GM18502 (cell line): Measurements from ENCODE around the gene MED31.
"Not testable (repeated sequence)": the region's sequence is repeated elsewhere in the genome, so short reads cannot be mapped to it uniquely, and the experiment has no call there.

Experiments
- ATAC-seq: cut with Tn5 transposase; IDR thresholded peaks from one replicate; pipeline ENCODE4 v1.9.1; 2021; ENCODE audit warnings: mild to moderate bottlenecking; ENCODE audit not compliant: unreplicated experiment, poor library complexity

MED31 gene

DNA sequence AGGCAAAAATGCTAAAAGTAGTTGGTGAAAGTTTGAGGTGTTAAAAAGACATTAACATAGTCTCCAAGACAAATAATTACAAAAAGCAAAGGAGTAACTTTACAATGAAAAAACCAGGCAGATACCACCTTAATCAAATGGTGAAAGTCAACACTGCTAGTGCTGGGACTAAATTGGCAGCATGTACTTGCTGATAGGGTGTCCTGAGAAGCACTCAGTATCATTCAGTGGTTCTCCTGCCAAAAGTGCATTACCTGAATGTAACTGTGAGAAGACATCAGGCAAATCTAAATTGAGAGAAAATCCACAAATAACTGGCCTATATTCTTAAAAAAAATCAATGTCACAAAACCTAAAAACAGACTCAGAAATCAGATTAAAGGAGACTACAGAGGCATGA lies 18.9 kb downstream of the MED31 start:
- ATAC-seq: no peak

DNA sequence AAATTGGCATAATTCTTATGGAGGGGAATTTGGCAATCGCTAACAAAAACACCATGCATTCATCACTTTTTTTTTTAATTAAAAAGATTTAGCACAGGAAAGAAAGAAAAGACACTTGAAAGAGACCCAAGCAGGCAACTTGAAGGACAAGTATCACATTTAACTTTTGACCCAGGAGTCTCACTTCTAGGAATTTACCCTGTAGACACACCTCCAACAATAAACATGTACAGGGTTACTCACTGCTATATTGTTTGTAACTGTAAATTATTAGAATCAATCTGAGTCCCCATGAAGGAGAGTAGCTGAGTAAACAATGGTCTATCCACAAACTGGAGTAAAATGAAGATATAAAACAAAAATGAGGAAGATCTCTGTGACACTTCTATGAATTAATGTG lies 21.0 kb downstream of the MED31 start:
- no peak for ATAC-seq

DNA sequence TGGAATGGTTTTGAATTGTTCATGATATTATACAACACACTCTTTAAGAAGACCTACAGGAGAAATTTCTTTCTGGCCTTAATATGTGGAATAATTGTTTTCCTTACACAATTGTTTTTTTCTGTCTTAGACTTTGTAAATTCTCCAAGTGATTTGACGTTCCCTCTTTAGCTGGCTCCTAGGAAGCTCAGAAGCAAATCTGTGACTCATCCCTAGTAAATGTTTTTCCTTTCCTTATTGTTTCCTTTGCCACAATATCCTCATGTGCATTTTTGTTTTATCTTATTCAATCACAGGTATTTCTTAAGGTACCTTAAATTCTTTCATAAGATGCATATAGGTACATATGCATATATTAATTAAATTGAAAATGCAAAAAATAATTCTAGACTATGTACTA lies 24.4 kb downstream of the MED31 start:
- no peak for ATAC-seq

DNA sequence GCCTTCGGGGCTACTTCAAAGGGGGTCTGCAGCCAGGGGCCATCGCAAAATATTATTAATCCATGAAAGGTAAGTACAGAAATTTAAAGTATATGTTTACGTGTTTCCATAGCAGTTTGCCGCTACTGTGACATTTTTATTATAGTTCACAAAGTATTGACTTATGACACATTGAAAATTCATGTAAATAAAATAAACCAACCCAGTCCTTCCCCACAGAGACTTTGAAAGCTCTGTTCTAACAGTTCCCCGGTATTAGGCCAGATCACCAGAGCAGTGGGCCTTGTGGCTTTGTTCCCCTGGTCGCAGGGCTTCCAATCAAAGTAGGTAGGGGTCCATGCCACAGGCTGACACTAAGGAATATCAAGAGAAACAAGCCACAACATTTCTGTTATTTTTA lies 24.8 kb downstream of the MED31 start:
- no peak for ATAC-seq

DNA sequence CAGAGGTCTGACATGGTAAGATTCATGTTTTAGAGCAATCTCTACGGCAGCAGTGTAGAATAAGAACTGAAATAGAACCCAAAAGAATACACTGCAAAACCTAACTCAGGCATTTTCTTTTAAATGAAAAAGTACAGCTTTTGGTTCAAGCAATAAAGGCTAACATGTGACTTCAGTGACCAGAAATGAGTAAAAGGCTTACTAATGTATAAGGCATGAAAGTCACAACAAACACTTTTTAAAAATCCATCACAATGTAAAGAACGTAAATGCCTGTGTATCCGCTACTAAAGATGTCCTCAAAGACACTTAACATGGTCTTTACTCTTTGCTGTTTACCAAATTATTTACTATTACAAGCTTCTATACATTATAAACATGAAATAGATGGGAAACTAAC lies 27.5 kb downstream of the MED31 start:
- ATAC-seq: no peak

DNA sequence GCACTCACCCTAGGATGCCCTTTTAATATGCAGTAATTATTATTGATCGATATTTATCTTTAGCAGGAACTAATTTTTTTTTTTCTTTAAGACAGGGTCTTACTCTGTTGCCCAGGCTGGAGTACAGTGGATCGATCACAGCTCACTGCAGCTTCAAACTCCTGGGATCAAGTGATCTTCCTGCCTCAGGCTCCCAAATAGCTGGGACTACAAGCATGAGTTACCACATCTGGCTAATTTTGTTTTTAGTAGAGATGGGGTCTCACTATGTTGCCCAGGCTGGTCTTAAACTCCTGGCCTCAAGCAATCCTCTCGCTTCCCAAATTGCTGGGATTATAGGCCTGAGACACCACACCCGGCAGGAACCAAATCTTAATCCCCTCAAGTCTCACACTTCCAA lies 40.2 kb downstream of the MED31 start:
- no peak for ATAC-seq

DNA sequence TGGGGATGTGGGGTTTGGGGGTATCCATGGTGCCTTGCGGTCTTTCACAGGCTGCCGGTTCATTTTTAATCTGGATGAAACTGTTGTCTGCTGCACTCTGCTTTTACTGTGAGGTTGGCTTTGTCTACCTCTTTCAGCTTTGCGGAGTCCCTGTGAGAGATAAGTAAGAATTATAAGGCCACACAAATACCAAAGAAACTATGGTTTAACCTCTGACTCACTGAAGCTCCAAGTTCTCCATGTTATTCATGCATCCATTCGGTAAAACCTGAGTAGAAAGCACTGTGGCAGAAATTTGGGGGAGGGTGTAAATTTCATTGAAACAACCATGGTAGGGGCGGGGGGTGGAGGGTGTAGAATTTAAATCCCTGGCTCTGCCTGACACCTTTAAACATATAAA lies 41.4 kb downstream of the MED31 start:
- no peak for ATAC-seq

DNA sequence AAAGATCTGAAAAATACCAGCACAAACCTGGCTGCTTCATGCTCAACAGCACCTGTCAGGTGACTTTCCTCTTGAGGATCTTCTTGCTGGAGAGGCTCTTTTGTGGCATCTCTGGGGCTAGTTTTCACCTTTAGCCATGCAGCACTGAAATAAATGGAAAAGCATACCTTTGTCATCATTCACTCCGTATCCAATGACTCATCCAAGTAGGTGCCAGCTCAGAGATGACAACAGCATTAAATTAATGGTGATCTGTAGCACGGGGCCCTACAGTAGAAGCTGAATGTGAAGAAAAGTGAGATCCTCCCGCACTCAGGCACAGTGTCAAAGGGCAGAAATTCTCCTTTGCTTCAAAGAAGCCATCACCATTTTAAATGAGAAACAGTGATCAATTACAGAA lies 43.1 kb downstream of the MED31 start:
- no peak for ATAC-seq

DNA sequence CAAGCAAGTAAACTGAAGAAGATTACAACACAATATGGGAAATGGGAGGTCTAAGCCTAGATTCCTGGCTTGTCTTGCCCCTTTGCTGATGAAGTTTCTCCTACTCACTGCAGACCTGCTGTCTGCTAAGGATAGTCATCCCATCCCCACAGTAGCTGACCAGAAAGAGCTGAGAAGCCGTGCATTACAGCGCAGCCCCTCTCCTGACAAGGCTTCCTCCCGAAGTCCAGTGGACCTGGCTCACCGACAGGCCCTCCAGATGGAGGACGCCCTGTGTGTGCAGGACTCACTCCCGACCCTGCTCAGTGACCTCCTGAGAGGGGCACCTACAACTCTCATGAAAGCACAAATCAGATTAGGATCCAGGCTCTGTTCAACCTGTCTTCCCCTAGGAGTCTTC lies 46.3 kb downstream of the MED31 start:
- ATAC-seq: no peak

DNA sequence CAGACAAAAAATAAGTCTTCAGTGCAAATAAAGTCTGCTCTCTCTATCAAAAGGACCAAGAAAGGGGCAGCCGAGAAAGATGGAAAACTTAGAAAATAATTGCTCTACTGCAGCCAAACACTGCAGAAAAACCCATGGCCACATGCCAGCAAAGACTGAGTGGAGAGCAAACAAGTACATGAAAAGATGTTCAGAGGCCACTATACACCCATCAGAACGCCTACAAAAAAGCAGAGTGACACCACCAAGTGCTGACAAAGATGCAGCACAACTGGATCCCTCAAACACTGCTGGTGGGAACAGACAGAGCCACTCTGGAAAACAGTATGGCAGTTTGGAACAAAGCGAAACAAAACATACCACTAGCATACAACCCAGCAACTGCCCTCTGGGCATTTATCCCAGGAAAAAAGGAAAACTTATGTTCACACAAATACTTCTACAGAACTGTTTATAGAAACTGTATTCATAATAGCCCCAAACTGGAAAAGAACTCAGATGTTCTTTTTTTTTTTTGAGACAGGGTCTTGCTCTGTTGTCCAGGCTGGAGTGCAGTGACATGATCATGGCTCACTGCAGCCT lies 47.6 kb downstream of the MED31 start:
- ATAC-seq: no peak

DNA sequence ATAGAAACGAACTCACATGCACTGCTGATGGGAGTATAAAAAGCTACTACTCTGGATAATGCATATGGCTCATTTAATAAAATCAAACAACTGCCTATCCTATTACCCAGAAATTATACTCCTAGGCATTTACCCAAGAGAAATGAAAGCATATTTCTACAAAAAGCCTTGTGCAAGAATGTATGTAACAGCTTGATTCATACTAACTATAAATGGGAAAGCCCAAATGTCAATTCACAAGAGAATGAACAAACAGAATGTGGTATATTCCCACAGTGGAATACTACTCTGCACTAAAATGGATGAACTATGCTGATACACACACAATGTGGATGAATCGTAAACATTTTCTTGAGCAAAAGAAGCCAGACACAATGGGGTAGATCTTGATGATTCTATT lies 49.3 kb downstream of the MED31 start:
- no peak for ATAC-seq

DNA sequence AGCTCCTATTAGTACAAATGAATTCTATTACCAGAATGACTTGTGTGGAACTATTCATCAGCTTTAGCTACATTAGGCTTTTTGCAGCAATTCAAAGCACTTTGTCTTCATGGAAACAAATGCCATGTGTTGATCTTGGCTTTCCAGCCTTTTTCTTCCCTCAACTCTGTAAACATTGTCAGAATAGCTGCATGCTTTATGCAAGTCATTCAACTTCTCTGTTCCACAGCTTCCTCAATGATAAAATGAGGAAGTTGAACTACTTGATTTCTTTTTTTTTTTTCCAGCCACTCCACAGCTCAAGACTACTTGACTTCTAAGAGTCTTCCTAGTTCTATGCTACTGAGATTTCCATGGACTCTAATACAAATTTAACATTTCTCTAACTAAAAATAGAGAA lies 52.0 kb downstream of the MED31 start:
- ATAC-seq: no peak

DNA sequence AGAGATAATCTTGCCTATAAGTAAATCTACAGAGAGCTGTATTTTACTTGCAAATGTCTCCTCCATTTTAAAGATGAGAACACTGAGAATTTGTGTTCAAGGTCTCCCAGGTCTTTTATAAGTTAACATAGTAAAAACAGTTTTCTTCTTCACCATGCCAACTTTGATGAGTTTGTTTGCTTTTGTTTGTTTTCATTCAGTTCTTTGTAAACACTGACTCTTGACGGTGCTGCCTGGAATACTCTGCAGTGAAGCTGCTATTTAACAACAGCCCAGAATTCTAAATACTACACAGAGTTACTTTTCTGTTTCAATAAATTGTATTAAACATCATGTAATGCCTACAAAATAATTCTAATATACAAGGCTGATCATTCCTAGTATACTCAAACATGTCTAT lies 53.7 kb downstream of the MED31 start:
- no peak for ATAC-seq

DNA sequence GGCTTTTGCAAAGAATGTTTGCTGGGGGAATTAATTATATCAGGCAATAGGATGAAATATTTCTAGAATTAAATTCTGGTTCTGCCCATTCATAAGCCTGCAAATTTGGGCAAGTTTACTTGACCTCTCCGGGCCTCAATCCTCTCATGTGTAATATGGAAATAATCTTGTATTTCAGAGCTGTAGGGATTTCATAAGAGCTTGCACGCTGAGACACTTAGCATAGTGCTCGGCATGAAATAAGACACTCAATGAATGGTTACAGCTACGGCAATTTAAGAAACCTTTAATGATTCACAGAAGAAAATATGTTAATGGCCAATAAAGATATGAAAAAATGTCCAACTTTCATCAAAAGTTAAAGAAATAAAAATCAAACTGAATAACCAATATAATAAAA lies 54.5 kb downstream of the MED31 start:
- ATAC-seq: no peak

DNA sequence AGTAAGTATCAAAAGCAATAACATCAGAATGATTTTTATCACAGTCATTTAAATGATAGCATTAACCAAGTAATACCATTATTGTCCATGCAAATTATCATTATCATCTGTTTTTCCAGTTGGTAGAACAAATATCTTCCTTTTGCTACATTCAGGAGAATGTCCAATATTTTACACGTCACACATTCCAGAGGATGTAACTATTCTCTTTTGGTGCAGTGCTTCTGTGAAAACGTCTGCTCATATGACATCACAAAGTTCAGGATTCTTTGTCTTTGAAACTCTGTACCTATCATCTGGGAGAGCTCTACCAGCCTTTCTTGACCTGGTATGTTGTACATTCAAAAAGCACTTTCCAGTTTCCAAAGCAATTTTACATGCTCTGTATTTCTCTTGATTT lies 54.9 kb downstream of the MED31 start:
- ATAC-seq: no peak

DNA sequence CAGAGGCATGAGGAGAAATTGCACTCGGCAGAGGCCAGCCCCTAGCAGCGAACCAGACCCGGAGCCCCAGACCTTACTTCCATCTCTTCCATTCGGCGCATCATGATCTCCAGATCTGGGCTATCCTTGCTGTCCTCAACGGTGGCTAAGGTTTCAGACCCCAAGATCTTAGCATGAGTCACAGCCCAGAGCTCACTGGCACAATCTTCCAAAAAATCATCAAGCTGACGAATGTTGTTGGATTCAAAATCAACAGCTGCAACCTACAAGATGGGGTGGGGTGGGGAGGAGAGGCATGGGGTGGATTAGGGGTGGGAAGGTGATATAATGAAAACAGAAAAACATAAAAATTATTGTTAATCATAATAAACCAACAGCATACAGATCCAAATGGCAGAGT lies 55.3 kb downstream of the MED31 start:
- ATAC-seq: no peak

DNA sequence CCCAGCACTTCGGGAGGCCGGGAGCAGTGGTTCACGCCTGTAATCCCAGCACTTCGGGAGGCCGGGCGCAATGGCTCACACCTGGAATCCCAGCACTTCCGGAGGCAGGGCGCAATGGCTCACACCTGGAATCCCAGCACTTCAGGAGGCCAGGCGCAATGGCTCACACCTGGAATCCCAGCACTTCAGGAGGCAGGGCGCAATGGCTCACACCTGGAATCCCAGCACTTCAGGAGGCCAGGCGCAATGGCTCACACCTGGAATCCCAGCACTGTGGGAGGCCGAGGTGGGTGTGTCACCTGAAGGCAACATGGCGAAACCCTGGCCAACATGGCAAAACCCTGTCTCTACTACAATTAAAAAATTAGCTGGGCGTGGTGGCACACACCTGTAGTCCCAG lies 58.0 kb downstream of the MED31 start:
- ATAC-seq: not testable (repeated sequence)
